Measurements from ENCODE around the gene LINC01488. TPM values are rescaled to one million over a fixed set of nuclear protein-coding genes. Genes with fewer than 3 reads are reported as not detected.

LINC01488 gene
- total and polyA plus RNA-seq, 9 of the 15 experiments (the other 6 are each of a cell fraction or from before 2014, with no cell fraction given): not detected

- TF ChIP-seq HOMEZ (CRISPR knock-in tag; IDR thresholded peaks at IDR 0.05) (no peak), LEF1 (IDR thresholded peaks at IDR 0.05) (peak; percentile 83), ZNF583 (CRISPR knock-in tag; IDR thresholded peaks at IDR 0.05) (no peak), DDX20 (tag; IDR thresholded peaks at IDR 0.05; ENCODE audit: low read depth) (no peak), ZNF551 (CRISPR knock-in tag; IDR thresholded peaks at IDR 0.05) (no peak), TEAD2 (tag; IDR thresholded peaks at IDR 0.05) (no peak), NR2C1 (IDR thresholded peaks at IDR 0.05) (no peak), NR2C1 (tag; IDR thresholded peaks at IDR 0.05) (no peak), FOXJ3 (CRISPR knock-in tag; IDR thresholded peaks at IDR 0.05) (no peak), ZNF354B (CRISPR knock-in tag; IDR thresholded peaks at IDR 0.05) (no peak), MXI1 (IDR thresholded peaks at IDR 0.05; ENCODE audit: low read depth, low read length) (no peak), ZNF311 (CRISPR knock-in tag; IDR thresholded peaks at IDR 0.05) (0 out of 2 replicates have a peak, but pooled peaks have one; percentile 18), TOE1 (IDR thresholded peaks at IDR 0.05; ENCODE audit: borderline replicate concordance) (no peak), TOE1 (CRISPR knock-in tag; IDR thresholded peaks at IDR 0.05; ENCODE audit: borderline replicate concordance, low read depth) (no peak), CREB5 (CRISPR knock-in tag; IDR thresholded peaks at IDR 0.05) (no peak), GATA2 (CRISPR knock-in tag; IDR thresholded peaks at IDR 0.05) (peak; percentile 75), ZFP91 (CRISPR knock-in tag; IDR thresholded peaks at IDR 0.05) (no peak), HIVEP1 (CRISPR knock-in tag; IDR thresholded peaks at IDR 0.05) (no peak), HMG20B (CRISPR knock-in tag; IDR thresholded peaks at IDR 0.05) (no peak), PTBP1 (IDR thresholded peaks at IDR 0.05; ENCODE audit: low read depth, low read length) (no peak), TBP (optimal IDR thresholded peaks at IDR 0.05; ENCODE audit: low read depth, low read length) (no peak), CHD1 (IDR thresholded peaks at IDR 0.05; ENCODE audit: low read length) (no peak), RBFOX2 (IDR thresholded peaks at IDR 0.05; ENCODE audit: low read depth, low read length) (peak; percentile 79), ZNF695 (CRISPR knock-in tag; IDR thresholded peaks at IDR 0.05) (no peak)
- TF ChIP-seq, protein P1, sequence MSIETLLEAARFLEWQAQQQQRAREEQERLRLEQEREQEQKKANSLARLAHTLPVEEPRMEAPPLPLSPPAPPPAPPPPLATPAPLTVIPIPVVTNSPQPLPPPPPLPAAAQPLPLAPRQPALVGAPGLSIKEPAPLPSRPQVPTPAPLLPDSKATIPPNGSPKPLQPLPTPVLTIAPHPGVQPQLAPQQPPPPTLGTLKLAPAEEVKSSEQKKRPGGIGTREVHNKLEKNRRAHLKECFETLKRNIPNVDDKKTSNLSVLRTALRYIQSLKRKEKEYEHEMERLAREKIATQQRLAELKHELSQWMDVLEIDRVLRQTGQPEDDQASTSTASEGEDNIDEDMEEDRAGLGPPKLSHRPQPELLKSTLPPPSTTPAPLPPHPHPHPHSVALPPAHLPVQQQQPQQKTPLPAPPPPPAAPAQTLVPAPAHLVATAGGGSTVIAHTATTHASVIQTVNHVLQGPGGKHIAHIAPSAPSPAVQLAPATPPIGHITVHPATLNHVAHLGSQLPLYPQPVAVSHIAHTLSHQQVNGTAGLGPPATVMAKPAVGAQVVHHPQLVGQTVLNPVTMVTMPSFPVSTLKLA (conservative IDR thresholded peaks at IDR 0.05): 0 out of 4 replicates have a peak, but pooled peaks of 1 of the 2 experiments have one; percentile 29
Observed at GRCh38 chr11:69449320-69450063, 32.0 kb upstream of the LINC01488 start (continued).

All from K562 (cell line).